Endothelial cell of umbilical vein (primary cell): ENCODE measurements around the gene SPEN. TPM values are rescaled to one million over a fixed set of nuclear protein-coding genes. Genes with fewer than 3 reads are reported as not detected.

Source experiments
- BruUV-seq: library from RNA; stranded (reverse); fragments of 400-500 nt; replicated peaks from 2 replicates; lab custom pipeline; 2021; lab: Mats Ljungman, UMichigan
- CTCF ChIA-PET: fragments of 300-600, 350-600 bp; sonication (Branson Sonifier 250); formaldehyde crosslinking; loops from one replicate; lab custom pipeline; 2021; ENCODE audit warnings: antibody characterized with exemption, inconsistent platforms; lab: Charles Lee
- POLR2A ChIA-PET: fragments of 300-600, 350-600 bp; sonication (Branson Sonifier 250); formaldehyde crosslinking; loops from one replicate; lab custom pipeline; 2021; ENCODE audit warnings: antibody characterized with exemption, inconsistent platforms; lab: Charles Lee
- DNase-seq: peaks from one replicate; pipeline ENCODE4 v3.0.0-alpha.2; 2011; ENCODE audit warnings: low read depth, low spot score
- FAIRE-seq: peaks from 2 replicates; lab custom pipeline; 2011; peaks lifted over from hg19 to GRCh38; lab: Jason Lieb, UNC
- H2AFZ ChIP-seq: 2 replicates; pipeline ENCODE4 v1.6.0; 2012; ENCODE audit warnings: low read depth, low read length, control low read depth, inconsistent platforms
- H3K27ac ChIP-seq: 2 replicates; pipeline ENCODE4 v1.5.1; 2011; ENCODE audit warnings: low read depth, mild to moderate bottlenecking, control low read depth, low read length, moderate library complexity; ENCODE audit not compliant: insufficient read depth
- H3K27me3 ChIP-seq, 2 experiments: 2 replicates each; pipeline versions ENCODE4 v1.6.0 to v1.6.1; 2011; ENCODE audit warnings: low read length in 2 of 2, mixed read lengths in 1 of 2; ENCODE audit not compliant: control insufficient read depth in 2 of 2, insufficient read depth in 2 of 2
- H3K36me3 ChIP-seq, 2 experiments: 2 replicates in 1 of 2; 3 replicates in 1 of 2; pipeline ENCODE4 v1.5.1; 2011; ENCODE audit warnings: low read length in 2 of 2, mild to moderate bottlenecking in 1 of 2, moderate library complexity in 1 of 2; ENCODE audit not compliant: control insufficient read depth in 2 of 2, insufficient read depth in 2 of 2; ENCODE audit errors: extremely low read depth in 1 of 2
- H3K4me1 ChIP-seq: 3 replicates; pipeline ENCODE4 v1.5.1; 2011; ENCODE audit warnings: mild to moderate bottlenecking, low read length; ENCODE audit not compliant: control insufficient read depth, insufficient read depth; ENCODE audit errors: extremely low read depth
- H3K4me2 ChIP-seq: 2 replicates; pipeline ENCODE4 v1.6.1; 2011; ENCODE audit warnings: low read length, control low read depth, mixed read lengths; ENCODE audit not compliant: insufficient read depth
- H3K4me3 ChIP-seq, 3 experiments: fragments of 200-600 bp in 1 of 3; sonication (generic), shearing (Covaris generic) in 1 of 3; replicated peaks in 1 of 3; 2 replicates each; pipeline ENCODE4 v1.5.1; 2011 to 2016; ENCODE audit warnings: control low read depth in 3 of 3, low read length in 3 of 3, mild to moderate bottlenecking in 2 of 3, inconsistent platforms in 1 of 3, low read depth in 1 of 3, moderate library complexity in 1 of 3; ENCODE audit not compliant: insufficient read depth in 1 of 3
- H3K79me2 ChIP-seq: 2 replicates; pipeline ENCODE4 v1.6.0; 2012; ENCODE audit warnings: low read length, inconsistent platforms; ENCODE audit not compliant: control insufficient read depth, insufficient read depth
- H3K9ac ChIP-seq: replicated peaks from 2 replicates; pipeline ENCODE3; 2011; ENCODE audit warnings: low read length, control low read depth; ENCODE audit not compliant: insufficient read depth; ENCODE audit errors: extremely low read depth
- H3K9me1 ChIP-seq: replicated peaks from 3 replicates; pipeline ENCODE4 v1.6.0; 2011; ENCODE audit warnings: mild to moderate bottlenecking, low read length; ENCODE audit not compliant: control insufficient read depth, insufficient read depth; ENCODE audit errors: extremely low read depth
- H3K9me3 ChIP-seq: replicated peaks from 2 replicates; pipeline ENCODE4 v1.5.1; 2012; ENCODE audit warnings: low read length, inconsistent platforms; ENCODE audit not compliant: control insufficient read depth, insufficient read depth
- H4K20me1 ChIP-seq: replicated peaks from 2 replicates; pipeline ENCODE3; 2011; ENCODE audit warnings: mild to moderate bottlenecking, low read length; ENCODE audit not compliant: control insufficient read depth, insufficient read depth; ENCODE audit errors: extremely low read depth
- CTCF ChIP-seq, 2 donors: IDR thresholded peaks; 1 replicate in 1 of 2; 2 replicates in 1 of 2; pipeline ENCODE4 v1.5.1; 2011; ENCODE audit warnings: low read length in 2 of 2, mild to moderate bottlenecking in 2 of 2, moderate library complexity in 2 of 2, control low read depth in 1 of 2, inconsistent platforms in 1 of 2, low read depth in 1 of 2; ENCODE audit not compliant: insufficient read depth in 1 of 2; ENCODE audit errors: extremely low read depth in 1 of 2
- EZH2 ChIP-seq: IDR thresholded peaks from 2 replicates; pipeline ENCODE4 v1.6.1; 2012; ENCODE audit warnings: borderline replicate concordance, low read depth, mild to moderate bottlenecking, moderate library complexity, low read length, inconsistent platforms; ENCODE audit not compliant: severe bottlenecking
- FOS ChIP-seq: IDR thresholded peaks from 2 replicates; pipeline ENCODE4 v1.6.1; 2011; ENCODE audit warnings: mild to moderate bottlenecking, low read length, moderate library complexity, borderline replicate concordance; ENCODE audit not compliant: insufficient read depth
- GATA2 ChIP-seq: IDR thresholded peaks from 2 replicates; pipeline ENCODE4 v1.7.0; 2011; ENCODE audit warnings: low read depth, mild to moderate bottlenecking, moderate library complexity, mixed read lengths, low read length; ENCODE audit not compliant: insufficient read length, insufficient read depth
- JUN ChIP-seq: IDR thresholded peaks from 2 replicates; pipeline ENCODE4 v1.6.1; 2011; ENCODE audit warnings: borderline replicate concordance, low read depth; ENCODE audit not compliant: insufficient read length, insufficient read depth
- MAX ChIP-seq: IDR thresholded peaks from 2 replicates; pipeline ENCODE4 v1.6.1; 2011; ENCODE audit not compliant: insufficient read depth, insufficient read length
- MYC ChIP-seq: IDR thresholded peaks from one replicate; pipeline ENCODE4 v1.6.1; 2011; ENCODE audit warnings: mild to moderate bottlenecking, low read depth, low read length
- POLR2A ChIP-seq: IDR thresholded peaks from 2 replicates; pipeline ENCODE4 v1.6.1; 2012; ENCODE audit warnings: low read depth, mild to moderate bottlenecking, control low read depth, low read length
- POLR2AphosphoS5 ChIP-seq: IDR thresholded peaks from 2 replicates; pipeline ENCODE4 v1.6.1; 2012; ENCODE audit warnings: low read depth, mild to moderate bottlenecking, control low read depth, low read length, moderate library complexity; ENCODE audit not compliant: insufficient read depth
- dilution Hi-C: fragments of 300-500 bp; cut with MboI; formaldehyde crosslinking; loops from one replicate; pipeline ENCODE4 v1.15.0; 2019; ENCODE audit warnings: low sequenced_read_pairs; ENCODE audit not compliant: extremely low pct_ligation_motif_present
- intact Hi-C: fragments of 100-400 bp; cut with micrococcal nuclease; formaldehyde crosslinking; loops from one replicate; pipeline ENCODE4 v1.10.0; 2022
- polyA plus RNA-seq, 4 experiments: library from polyadenylated mRNA; depleted of rRNA in 3 of 4; stranded (reverse) in 3 of 4; unstranded in 1 of 4; fragments of >200 nt; gene quantifications; 2 replicates each; pipeline versions ENCODE4 v1.2.1 to v1.2.3, GENCODE V29; 2011 to 2012; ENCODE audit warnings: missing spikeins in 1 of 4
- total RNA-seq: library from RNA; stranded (reverse); gene quantifications from 2 replicates; pipeline ENCODE4 v1.2.3, GENCODE V29; 2021

SPEN gene
- total and polyA plus RNA-seq, 2 donors (not counting 3 experiments of a cell fraction or from before 2014, with no cell fraction given), result 9.3 to 44.4 TPM

- dilution Hi-C loops, result no loop called here
- FAIRE-seq (no peak), DNase-seq (no peak)
- H4K20me1 ChIP-seq, result no peaks in the 10 kb centered on the region
- no TSS peak for BruUV-seq
- H3K79me2 ChIP-seq, result no peaks in the 10 kb centered on the region
- H3K4me2 ChIP-seq, result no peak overlapping the region
- no peak overlapping the region for H2AFZ ChIP-seq
- no peaks in the 10 kb centered on the region for H3K9me3 ChIP-seq
- H3K27ac ChIP-seq, result no peak overlapping the region
- no peak overlapping the region for H3K9ac ChIP-seq
- no peak overlapping the region for H3K4me3 ChIP-seq
- peaks cover 25 to 67% of the 10 kb centered on the region in 2 experiments for H3K36me3 ChIP-seq
- POLR2A ChIA-PET, result no interaction called here
- no peaks in the 10 kb centered on the region for H3K9me1 ChIP-seq
- TF ChIP-seq FOS (no peak), CTCF (IDR thresholded peaks at IDR 0.05; ENCODE audit: extremely low read depth in 1 of 2, insufficient read depth in 1 of 2, low read depth in 1 of 2, low read length in 2 of 2) (no peak), JUN (no peak), MYC (no peak), POLR2AphosphoS5 (no peak), GATA2 (no peak), POLR2A (no peak), EZH2 (no peak), MAX (no peak)
- no peaks in the 10 kb centered on the region for H3K27me3 ChIP-seq
- CTCF ChIA-PET, result interaction anchor here (1.2 to 2.5 kb wide), 2 partner anchors 27 to 52 kb away, joined by 3 to 5 read pairs; no protein-coding TSS in a partner anchor
- intact Hi-C loops, result no loop called here
- H3K4me1 ChIP-seq, result peaks cover 10% of the 10 kb centered on the region
These were observed 85.1 kb downstream of the SPEN start for GRCh38 chr1:15932612-15933011.
